Caco-2 (cell line): ENCODE data around the gene NR4A3. TPM values are rescaled to one million over a fixed set of nuclear protein-coding genes. Genes with fewer than 3 reads are reported as not detected.
A peak's percentile ranks its signal among the peaks of the same experiment; 100 is the strongest.

Experiments used
- BruUV-seq: library from RNA; stranded (reverse); fragments of 400-500 nt; replicated peaks from 2 replicates; lab custom pipeline; 2021; lab: Mats Ljungman, UMichigan
- CTCF ChIA-PET: fragments of 300-600 bp; sonication (Branson Sonifier 250); formaldehyde crosslinking; loops from one replicate; lab custom pipeline; 2022; ENCODE audit warnings: antibody characterized with exemption; lab: Charles Lee
- POLR2A ChIA-PET: fragments of 300-600 bp; sonication (Branson Sonifier 250); formaldehyde crosslinking; loops from one replicate; lab custom pipeline; 2022; ENCODE audit warnings: antibody characterized with exemption; lab: Charles Lee
- DNase-seq, 2 experiments: peaks; one replicate each; pipeline versions ENCODE4 v3.0.0 to v3.0.0-alpha.2; 2020 to 2022
- H3K27me3 ChIP-seq: replicated peaks from 2 replicates; pipeline ENCODE4 v1.6.0; 2011; ENCODE audit warnings: low read length; ENCODE audit not compliant: control insufficient read depth, insufficient read depth
- H3K36me3 ChIP-seq: 2 replicates; pipeline ENCODE4 v1.5.1; 2011; ENCODE audit warnings: low read length; ENCODE audit not compliant: control insufficient read depth, insufficient read depth
- H3K4me1 ChIP-seq: fragments of 250-450 bp; sonication (Bioruptor Pico); 2 replicates; pipeline ENCODE4 v1.5.1; 2020; ENCODE audit warnings: mild to moderate bottlenecking
- H3K4me3 ChIP-seq: 2 replicates; pipeline ENCODE4 v1.5.1; 2011; ENCODE audit warnings: low read depth, mild to moderate bottlenecking, control low read depth, low read length
- H3K9me3 ChIP-seq: fragments of 250-450 bp; sonication (Bioruptor Pico); 2 replicates; pipeline ENCODE4 v1.5.1; 2020; ENCODE audit warnings: mild to moderate bottlenecking, moderate library complexity
- H3K27ac Mint-ChIP-seq: one replicate; pipeline ENCODE4 v1.8.0; 2022; ENCODE audit warnings: mixed read lengths; ENCODE audit not compliant: unreplicated experiment
- H3K27me3 Mint-ChIP-seq: one replicate; pipeline ENCODE4 v1.8.0; 2022; ENCODE audit warnings: mixed read lengths; ENCODE audit not compliant: insufficient read depth, unreplicated experiment
- H3K36me3 Mint-ChIP-seq: one replicate; pipeline ENCODE4 v1.8.0; 2022; ENCODE audit warnings: mild to moderate bottlenecking, mixed read lengths; ENCODE audit not compliant: insufficient read depth, unreplicated experiment
- H3K4me1 Mint-ChIP-seq: one replicate; pipeline ENCODE4 v1.8.0; 2022; ENCODE audit warnings: low read depth, mixed read lengths; ENCODE audit not compliant: unreplicated experiment
- H3K4me3 Mint-ChIP-seq: one replicate; pipeline ENCODE4 v1.8.0; 2022; ENCODE audit warnings: mild to moderate bottlenecking, moderate library complexity, mixed read lengths; ENCODE audit not compliant: unreplicated experiment
- H3K9me3 Mint-ChIP-seq: one replicate; pipeline ENCODE4 v1.8.0; 2022; ENCODE audit warnings: mixed read lengths; ENCODE audit not compliant: unreplicated experiment
- CTCF ChIP-seq, 2 experiments: fragments of 200-600 bp in 1 of 2; IDR thresholded peaks; 1 replicate in 1 of 2; 2 replicates in 1 of 2; pipeline versions ENCODE4 v1.5.1 to v1.8.0; 2011 to 2022; ENCODE audit warnings: antibody characterized with exemption in 1 of 2, control low read depth in 1 of 2, inconsistent platforms in 1 of 2, low read depth in 1 of 2, low read length in 1 of 2, mild to moderate bottlenecking in 1 of 2, moderate library complexity in 1 of 2; ENCODE audit not compliant: insufficient read depth in 1 of 2, severe bottlenecking in 1 of 2, unreplicated experiment in 1 of 2
- intact Hi-C: fragments of 100-400 bp; cut with micrococcal nuclease; formaldehyde crosslinking; loops from one replicate; pipeline ENCODE4 v1.10.0; 2022; ENCODE audit not compliant: unreplicated experiment
- total RNA-seq: library from RNA; stranded (reverse); gene quantifications from 2 replicates; pipeline ENCODE4 v1.2.3, GENCODE V29; 2022

The NR4A3 gene
- total RNA-seq, 1 experiment from 2014 or later, result 0.39 TPM

GRCh38 chr9:99825172-99826046 is 3.7 kb downstream of the NR4A3 start:
- Mint-ChIP-seq H3K27me3 (peaks cover 5% of the 10 kb centered on the region), H3K4me1 (no peaks in the 10 kb centered on the region), H3K9me3 (no peaks in the 10 kb centered on the region), H3K27ac (no peak overlapping the region), H3K36me3 (peaks cover 9% of the 10 kb centered on the region), H3K4me3 (peak overlapping the region; percentile 72)
- intact Hi-C loops, result loop anchor here (10.0 kb wide), 1 partner anchor 389 kb away; no protein-coding TSS in a partner anchor
- Histone ChIP-seq H3K27me3 (peaks cover 8% of the 10 kb centered on the region), H3K4me1 (no peaks in the 10 kb centered on the region; the same call in 1 of the 2 replicates), H3K9me3 (no peaks in the 10 kb centered on the region), H3K4me3 (peak overlapping the region; percentile 95), H3K36me3 (no peaks in the 10 kb centered on the region)
- POLR2A ChIA-PET, result no interaction called here
- DNase-seq, result no peak
- no TSS peak for BruUV-seq
- CTCF ChIA-PET, result interaction anchor here (0.7 to 1.5 kb wide), 4 partner anchors 81 to 732 kb away, joined by 4 to 6 read pairs (median 6); no protein-coding TSS in a partner anchor
- no peak for TF ChIP-seq CTCF (IDR thresholded peaks at IDR 0.05; ENCODE audit: insufficient read depth in 1 of 2, low read depth in 1 of 2, low read length in 1 of 2, severe bottlenecking in 1 of 2, unreplicated experiment in 1 of 2)

GRCh38 chr9:99826579-99826978 is 4.9 kb downstream of the NR4A3 start:
- no peak overlapping the region for H3K27ac Mint-ChIP-seq
- intact Hi-C loops, result loop anchor here (10.0 kb wide), 1 partner anchor 388 kb away; no protein-coding TSS in a partner anchor

More at GRCh38 chr9:99826579-99826978, 4.9 kb downstream of the NR4A3 start:
- Mint-ChIP-seq H3K4me3 (no peak overlapping the region), H3K27me3 (peaks cover 5% of the 10 kb centered on the region), H3K9me3 (no peaks in the 10 kb centered on the region), H3K36me3 (peaks cover 6% of the 10 kb centered on the region), H3K4me1 (no peaks in the 10 kb centered on the region)
- Histone ChIP-seq H3K9me3 (no peaks in the 10 kb centered on the region), H3K4me1 (no peaks in the 10 kb centered on the region; the same call in 1 of the 2 replicates), H3K36me3 (no peaks in the 10 kb centered on the region), H3K27me3 (peaks cover 8% of the 10 kb centered on the region), H3K4me3 (no peak overlapping the region)
- no TSS peak for BruUV-seq
- POLR2A ChIA-PET, result no interaction called here
- CTCF ChIA-PET, result no interaction called here
- TF ChIP-seq CTCF (IDR thresholded peaks at IDR 0.05; ENCODE audit: insufficient read depth in 1 of 2, low read depth in 1 of 2, low read length in 1 of 2, severe bottlenecking in 1 of 2, unreplicated experiment in 1 of 2), result no peak
- no peak for DNase-seq
